Peyer's patch (tissue), 4 donors: Measurements from ENCODE around the gene DDX10.

Source experiments
- CTCF ChIP-seq, 6 experiments: fragments of 450-650 bp in 4 of 6; fragments of 200-600 bp in 2 of 6; sonication (generic) in 1 of 6; IDR thresholded peaks; one replicate each; pipeline ENCODE4 v1.5.1; 2017 to 2019; ENCODE audit warnings: antibody characterized with exemption in 6 of 6, mild to moderate bottlenecking in 3 of 6, moderate library complexity in 1 of 6
- POLR2A ChIP-seq, 2 donors: fragments of 450-650 bp; IDR thresholded peaks; one replicate each; pipeline ENCODE4 v1.5.1; 2017; ENCODE audit warnings: antibody characterized with exemption in 2 of 2, mild to moderate bottlenecking in 2 of 2, moderate library complexity in 2 of 2

DNA sequence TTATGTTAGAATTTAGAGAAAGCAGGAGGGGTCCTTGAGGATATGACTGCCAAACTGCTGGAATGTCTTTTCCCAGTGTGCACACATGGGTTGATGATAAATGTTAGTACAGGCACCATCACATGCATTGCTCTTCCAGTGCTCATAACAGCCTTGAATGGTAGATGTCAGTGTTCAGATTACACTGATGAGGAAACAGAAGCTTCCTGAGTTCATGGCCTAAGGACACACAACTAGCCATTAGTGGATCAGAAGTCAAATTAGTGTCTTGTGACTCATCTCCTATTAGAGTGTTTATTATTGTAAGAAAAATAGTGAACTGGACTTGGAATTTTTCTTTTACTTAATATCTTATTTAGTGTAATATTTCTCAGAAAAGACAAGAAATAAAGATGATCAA is 241.5 kb downstream of the DDX10 start:
- TF ChIP-seq CTCF (IDR thresholded peaks at IDR 0.05) (no peak), POLR2A (IDR thresholded peaks at IDR 0.05) (no peak)
